ENCODE data around the gene ADAMTSL5. TPM values are rescaled to one million over a fixed set of nuclear protein-coding genes. Genes with fewer than 3 reads are reported as not detected.
A peak's percentile ranks its signal among the peaks of the same experiment; 100 is the strongest.

Gene ADAMTSL5
- total and polyA plus RNA-seq, 2 of the 8 experiments (the other 6 are each of a cell fraction or from before 2014, with no cell fraction given), result 0.82 to 0.99 TPM

DNA sequence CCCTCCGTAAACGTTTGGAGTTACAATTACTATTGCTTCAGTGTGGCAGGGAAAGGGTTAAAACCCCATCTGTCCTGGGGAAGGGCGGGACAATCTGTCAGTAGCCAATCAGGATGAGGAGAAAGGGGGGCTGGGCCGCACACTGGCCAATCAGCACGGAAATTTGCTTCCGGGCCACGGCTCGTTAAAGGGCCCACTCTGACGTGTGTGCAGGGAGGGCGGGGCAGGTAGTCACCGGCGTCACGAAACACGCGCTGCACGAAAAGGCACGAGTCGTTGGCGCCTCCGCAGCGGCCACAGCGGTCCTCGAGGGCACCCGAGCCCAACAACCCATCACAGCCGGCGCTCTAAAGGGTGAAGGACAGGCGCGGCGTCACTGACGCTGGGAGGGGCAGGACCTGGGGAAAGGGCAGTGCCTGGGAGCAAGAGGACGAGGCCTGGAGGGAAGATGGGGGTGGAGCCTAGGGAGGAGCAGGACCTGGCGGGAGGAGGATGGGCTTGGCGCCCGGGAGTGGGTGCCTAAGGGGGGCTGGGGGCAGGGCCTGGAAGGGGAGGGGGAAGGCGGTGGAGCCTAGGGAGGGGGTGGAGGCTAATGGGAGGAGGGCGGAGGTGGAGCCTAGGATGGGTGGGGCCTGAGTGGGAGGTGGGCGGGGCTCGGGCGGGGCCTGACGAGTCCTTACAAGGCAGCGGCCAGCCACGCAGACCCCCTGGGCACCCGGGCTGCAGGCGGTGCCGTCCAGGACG, 4.9 kb downstream of the ADAMTSL5 start (continued):
- TF ChIP-seq BACH1 (IDR thresholded peaks at IDR 0.05; ENCODE audit: low read length) (peak; percentile 50; the same call in 1 of the 2 replicates), SP1 (IDR thresholded peaks at IDR 0.05; ENCODE audit: low read depth, low read length) (peak; percentile 98), ASH2L (IDR thresholded peaks at IDR 0.05; ENCODE audit: low read length) (peak; percentile 46), SP4 (IDR thresholded peaks at IDR 0.05; ENCODE audit: low read length) (peak; percentile 75; the same call in 1 of the 2 replicates), HDAC2 (IDR thresholded peaks at IDR 0.05; ENCODE audit: borderline replicate concordance in 1 of 2, low read depth in 2 of 2, low read length in 2 of 2) (no peak), PHF8 (conservative IDR thresholded peaks at IDR 0.05; ENCODE audit: low read depth, low read length) (0 out of 2 replicates have a peak, but pooled peaks have one; percentile 47), TBP (IDR thresholded peaks at IDR 0.05; ENCODE audit: low read depth, low read length) (no peak), SUZ12 (IDR thresholded peaks at IDR 0.05; ENCODE audit: low read length) (no peak)
- TF ChIP-seq, protein P1, sequence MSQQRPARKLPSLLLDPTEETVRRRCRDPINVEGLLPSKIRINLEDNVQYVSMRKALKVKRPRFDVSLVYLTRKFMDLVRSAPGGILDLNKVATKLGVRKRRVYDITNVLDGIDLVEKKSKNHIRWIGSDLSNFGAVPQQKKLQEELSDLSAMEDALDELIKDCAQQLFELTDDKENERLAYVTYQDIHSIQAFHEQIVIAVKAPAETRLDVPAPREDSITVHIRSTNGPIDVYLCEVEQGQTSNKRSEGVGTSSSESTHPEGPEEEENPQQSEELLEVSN (IDR thresholded peaks at IDR 0.05), result peak; percentile 57; the same call in 1 of the 2 replicates
- TF ChIP-seq, protein P2, sequence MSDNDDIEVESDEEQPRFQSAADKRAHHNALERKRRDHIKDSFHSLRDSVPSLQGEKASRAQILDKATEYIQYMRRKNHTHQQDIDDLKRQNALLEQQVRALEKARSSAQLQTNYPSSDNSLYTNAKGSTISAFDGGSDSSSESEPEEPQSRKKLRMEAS (IDR thresholded peaks at IDR 0.05), result peak; percentile 83
